HG03108 (cell line): ENCODE results near the gene SYN1.
"Not testable (repeated sequence)": the region's sequence is repeated elsewhere in the genome, so short reads cannot be mapped to it uniquely, and the experiment has no call there.

Experiments used
- ATAC-seq: cut with Tn5 transposase; IDR thresholded peaks from one replicate; pipeline ENCODE4 v1.9.1; 2021; ENCODE audit warnings: moderate library complexity; ENCODE audit not compliant: unreplicated experiment

SYN1 gene

GRCh38 chrX:47619486-47620302 is at the start of gene SYN1:
SYN1 (minus strand) TSS chrX:47619857; CDS start chrX:47619728, 129 bp downstream.
- peak; percentile 60 for ATAC-seq

- not testable (repeated sequence) for ATAC-seq
Measured at GRCh38 chrX:47665797-47666196, 46.1 kb upstream of the SYN1 start.

- ATAC-seq, result no peak
Measured at GRCh38 chrX:47664737-47665136, 45.1 kb upstream of the SYN1 start.

- no peak for ATAC-seq
Measured at GRCh38 chrX:47662144-47662657, 42.5 kb upstream of the SYN1 start.

GRCh38 chrX:47661539-47661938 is 41.9 kb upstream of the SYN1 start:
- ATAC-seq, result no peak

- ATAC-seq, result no peak
Measured at GRCh38 chrX:47659421-47659726, 39.7 kb upstream of the SYN1 start.

GRCh38 chrX:47658684-47659420 is 39.2 kb upstream of the SYN1 start, which contains the start of gene UXT:
UXT (minus strand) TSS chrX:47659180; CDS start chrX:47658927, 253 bp downstream.
- peak; percentile 78 for ATAC-seq

GRCh38 chrX:47658301-47658683 is 38.6 kb upstream of the SYN1 start:
- no peak for ATAC-seq

- no peak for ATAC-seq
Measured at GRCh38 chrX:47651043-47651905, 31.6 kb upstream of the SYN1 start.

- ATAC-seq, result peak; percentile 89
Measured at GRCh38 chrX:47650164-47651042, 30.7 kb upstream of the SYN1 start, which contains the start of gene ELK1. ELK1 (minus strand) TSS chrX:47650563; CDS start chrX:47641441, 9,122 bp downstream.

GRCh38 chrX:47649781-47650163 is 30.1 kb upstream of the SYN1 start:
- no peak for ATAC-seq

GRCh38 chrX:47649271-47649670 is 29.6 kb upstream of the SYN1 start:
- ATAC-seq, result no peak

- no peak for ATAC-seq
Measured at GRCh38 chrX:47648376-47648775, 28.7 kb upstream of the SYN1 start.

GRCh38 chrX:47646636-47647035 is 27.0 kb upstream of the SYN1 start:
- no peak for ATAC-seq

GRCh38 chrX:47645530-47645929 is 25.9 kb upstream of the SYN1 start:
- no peak for ATAC-seq

GRCh38 chrX:47644557-47645091 is 25.0 kb upstream of the SYN1 start:
- ATAC-seq, result no peak

GRCh38 chrX:47643926-47644325 is 24.3 kb upstream of the SYN1 start:
- ATAC-seq, result no peak

GRCh38 chrX:47638816-47639215 is 19.2 kb upstream of the SYN1 start:
- no peak for ATAC-seq

- ATAC-seq, result peak; percentile 60
Measured at GRCh38 chrX:47637546-47638195, 18.0 kb upstream of the SYN1 start.
